Neural cell (in vitro differentiated cells): ENCODE results near the gene MPPED1. TPM values are rescaled to one million over a fixed set of nuclear protein-coding genes. Genes with fewer than 3 reads are reported as not detected.

Experiments
- H2AFZ ChIP-seq: fragments of 200-600, 300-800 bp; sonication (generic), shearing (Covaris generic); 2 replicates; pipeline ENCODE4 v1.6.0; 2014; ENCODE audit warnings: low read depth, mild to moderate bottlenecking, antibody characterized with exemption, low read length, moderate library complexity
- H3F3A ChIP-seq: fragments of 200-600 bp; shearing (Covaris generic); 2 replicates; pipeline ENCODE4 v1.6.1; 2016; ENCODE audit warnings: mild to moderate bottlenecking, moderate library complexity, mixed read lengths, antibody characterized with exemption, low read length; ENCODE audit not compliant: insufficient read depth, poor library complexity, severe bottlenecking
- H3K27ac ChIP-seq: fragments of 200-600, 300-800 bp; sonication (generic), shearing (Covaris generic); 2 replicates; pipeline ENCODE4 v1.5.1; 2014; ENCODE audit warnings: mild to moderate bottlenecking, low read length, moderate library complexity
- H3K27me3 ChIP-seq: fragments of 300-800, 200-600 bp; sonication (generic), shearing (Covaris generic); 2 replicates; pipeline ENCODE4 v1.6.0; 2014; ENCODE audit warnings: mild to moderate bottlenecking, low read depth, low read length, moderate library complexity; ENCODE audit not compliant: insufficient read depth
- H3K36me3 ChIP-seq: fragments of 300-800, 200-600 bp; sonication (generic), shearing (Covaris generic); 2 replicates; pipeline ENCODE4 v1.5.1; 2014; ENCODE audit warnings: mild to moderate bottlenecking, antibody characterized with exemption, low read length, moderate library complexity; ENCODE audit not compliant: insufficient read depth
- H3K4me2 ChIP-seq: fragments of 300-800, 200-600 bp; sonication (generic), shearing (Covaris generic); 2 replicates; pipeline ENCODE4 v1.6.0; 2014; ENCODE audit warnings: mild to moderate bottlenecking, low read length
- H3K4me3 ChIP-seq: fragments of 300-800, 200-600 bp; sonication (generic), shearing (Covaris generic); 2 replicates; pipeline ENCODE4 v1.5.1; 2014; ENCODE audit warnings: mild to moderate bottlenecking, low read length, moderate library complexity
- H3K79me2 ChIP-seq: fragments of 200-600 bp; shearing (Covaris generic); replicated peaks from 2 replicates; pipeline ENCODE4 v1.6.0; 2014; ENCODE audit warnings: mild to moderate bottlenecking, low read length, moderate library complexity; ENCODE audit not compliant: insufficient read depth
- H3K9ac ChIP-seq: fragments of 300-800, 200-600 bp; sonication (generic), shearing (Covaris generic); 2 replicates; pipeline ENCODE4 v1.6.1; 2016; ENCODE audit warnings: mild to moderate bottlenecking, low read length, mixed read lengths
- H3K9me2 ChIP-seq: fragments of 200-600 bp; shearing (Covaris generic); 2 replicates; pipeline ENCODE4 v1.6.1; 2016; ENCODE audit warnings: mild to moderate bottlenecking, low read length, mixed read lengths; ENCODE audit not compliant: insufficient read depth
- H3K9me3 ChIP-seq: fragments of 200-600, 300-800 bp; sonication (generic), shearing (Covaris generic); 2 replicates; pipeline ENCODE4 v1.6.1; 2016; ENCODE audit warnings: mild to moderate bottlenecking, mixed run types, low read length, moderate library complexity, mixed read lengths
- H4K20me1 ChIP-seq: fragments of 200-600 bp; shearing (Covaris generic); 2 replicates; pipeline ENCODE4 v1.6.1; 2016; ENCODE audit warnings: mild to moderate bottlenecking, mixed run types; ENCODE audit not compliant: insufficient read depth
- EP300 ChIP-seq: fragments of 450-650 bp; conservative IDR thresholded peaks from 2 replicates; pipeline ENCODE4 v1.6.1; 2014; ENCODE audit warnings: antibody characterized with exemption, mild to moderate bottlenecking, moderate library complexity; ENCODE audit not compliant: poor library complexity, severe bottlenecking
- EZH2 ChIP-seq: fragments of 200-600, 300-800 bp; shearing (Covaris generic), sonication (generic); IDR thresholded peaks from 2 replicates; pipeline ENCODE4 v1.6.1; 2014; ENCODE audit warnings: antibody characterized with exemption, low read length, borderline replicate concordance, mild to moderate bottlenecking; ENCODE audit not compliant: insufficient read depth, poor library complexity, severe bottlenecking
- MXI1 ChIP-seq: fragments of 450-650 bp; conservative IDR thresholded peaks from 2 replicates; pipeline ENCODE4 v1.6.1; 2014; ENCODE audit warnings: antibody characterized with exemption, mild to moderate bottlenecking; ENCODE audit not compliant: poor library complexity, severe bottlenecking
- POLR2AphosphoS5 ChIP-seq: IDR thresholded peaks from 2 replicates; pipeline ENCODE4 v1.6.1; 2012
- RAD21 ChIP-seq: fragments of 450-650 bp; conservative IDR thresholded peaks from 2 replicates; pipeline ENCODE4 v1.6.1; 2014; ENCODE audit warnings: antibody characterized with exemption, mild to moderate bottlenecking, moderate library complexity
- SMC3 ChIP-seq: fragments of 450-650 bp; conservative IDR thresholded peaks from 2 replicates; pipeline ENCODE4 v1.6.1; 2014; ENCODE audit warnings: antibody characterized with exemption, mild to moderate bottlenecking, moderate library complexity; ENCODE audit not compliant: poor library complexity
- TAF1 ChIP-seq: IDR thresholded peaks from 2 replicates; pipeline ENCODE4 v1.6.1; 2012; ENCODE audit warnings: low read depth
- polyA plus RNA-seq: library from polyadenylated mRNA; depleted of rRNA; stranded (reverse); fragments of >200 nt; gene quantifications from 2 replicates; pipeline ENCODE4 v1.2.3, GENCODE V29; 2014
- TF ChIP-seq, protein P1 (sequence below): IDR thresholded peaks from 2 replicates; pipeline ENCODE4 v1.6.1; 2012; ENCODE audit warnings: borderline replicate concordance
- TF ChIP-seq, protein P2 (sequence below): fragments of 450-650 bp; IDR thresholded peaks from 2 replicates; pipeline ENCODE4 v1.5.1; 2014; ENCODE audit warnings: antibody characterized with exemption, mild to moderate bottlenecking, moderate library complexity; ENCODE audit not compliant: poor library complexity, severe bottlenecking

MPPED1 gene
- polyA plus RNA-seq, 1 donor from 2014 or later: 33.4 TPM

DNA sequence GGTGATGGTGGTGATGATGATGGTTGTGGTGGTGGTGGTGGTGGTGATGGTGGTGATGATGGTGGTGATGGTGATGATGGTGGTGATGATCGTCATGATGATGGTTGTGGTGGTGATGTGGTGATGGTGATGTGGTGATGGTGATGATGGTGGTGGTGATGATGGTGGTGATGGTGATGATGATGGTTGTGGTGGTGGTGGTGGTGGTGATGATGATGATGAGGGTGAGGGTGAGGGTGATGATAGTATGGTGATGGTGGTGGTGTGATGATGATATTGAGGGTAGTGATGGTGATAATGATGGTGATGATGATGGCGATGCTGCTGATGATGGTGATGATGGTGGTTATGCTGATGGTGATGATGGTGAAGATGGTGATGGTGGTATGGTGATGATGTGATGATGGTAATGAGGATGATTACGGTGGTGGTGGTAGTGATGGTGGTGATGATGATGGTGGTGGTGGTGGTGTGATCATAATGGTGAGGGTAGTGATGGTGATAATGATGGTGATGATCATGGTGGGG lies 63.8 kb downstream of the MPPED1 start:
- no peaks in the 10 kb centered on the region for H3K79me2 ChIP-seq
- no peak overlapping the region for H3K9ac ChIP-seq
- no peak overlapping the region for H3K27ac ChIP-seq
- H3K27me3 ChIP-seq: no peaks in the 10 kb centered on the region
- no peaks in the 10 kb centered on the region for H3F3A ChIP-seq
- no peak overlapping the region for H2AFZ ChIP-seq
- H3K36me3 ChIP-seq: no peaks in the 10 kb centered on the region
- H3K9me3 ChIP-seq: no peaks in the 10 kb centered on the region
- no peak for TF ChIP-seq SMC3
- TF ChIP-seq RAD21: no peak
- no peak for TF ChIP-seq POLR2AphosphoS5
- no peak for TF ChIP-seq TAF1
- TF ChIP-seq, protein P1, sequence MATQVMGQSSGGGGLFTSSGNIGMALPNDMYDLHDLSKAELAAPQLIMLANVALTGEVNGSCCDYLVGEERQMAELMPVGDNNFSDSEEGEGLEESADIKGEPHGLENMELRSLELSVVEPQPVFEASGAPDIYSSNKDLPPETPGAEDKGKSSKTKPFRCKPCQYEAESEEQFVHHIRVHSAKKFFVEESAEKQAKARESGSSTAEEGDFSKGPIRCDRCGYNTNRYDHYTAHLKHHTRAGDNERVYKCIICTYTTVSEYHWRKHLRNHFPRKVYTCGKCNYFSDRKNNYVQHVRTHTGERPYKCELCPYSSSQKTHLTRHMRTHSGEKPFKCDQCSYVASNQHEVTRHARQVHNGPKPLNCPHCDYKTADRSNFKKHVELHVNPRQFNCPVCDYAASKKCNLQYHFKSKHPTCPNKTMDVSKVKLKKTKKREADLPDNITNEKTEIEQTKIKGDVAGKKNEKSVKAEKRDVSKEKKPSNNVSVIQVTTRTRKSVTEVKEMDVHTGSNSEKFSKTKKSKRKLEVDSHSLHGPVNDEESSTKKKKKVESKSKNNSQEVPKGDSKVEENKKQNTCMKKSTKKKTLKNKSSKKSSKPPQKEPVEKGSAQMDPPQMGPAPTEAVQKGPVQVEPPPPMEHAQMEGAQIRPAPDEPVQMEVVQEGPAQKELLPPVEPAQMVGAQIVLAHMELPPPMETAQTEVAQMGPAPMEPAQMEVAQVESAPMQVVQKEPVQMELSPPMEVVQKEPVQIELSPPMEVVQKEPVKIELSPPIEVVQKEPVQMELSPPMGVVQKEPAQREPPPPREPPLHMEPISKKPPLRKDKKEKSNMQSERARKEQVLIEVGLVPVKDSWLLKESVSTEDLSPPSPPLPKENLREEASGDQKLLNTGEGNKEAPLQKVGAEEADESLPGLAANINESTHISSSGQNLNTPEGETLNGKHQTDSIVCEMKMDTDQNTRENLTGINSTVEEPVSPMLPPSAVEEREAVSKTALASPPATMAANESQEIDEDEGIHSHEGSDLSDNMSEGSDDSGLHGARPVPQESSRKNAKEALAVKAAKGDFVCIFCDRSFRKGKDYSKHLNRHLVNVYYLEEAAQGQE: no peak
- TF ChIP-seq EP300: no peak
- TF ChIP-seq, protein P2, sequence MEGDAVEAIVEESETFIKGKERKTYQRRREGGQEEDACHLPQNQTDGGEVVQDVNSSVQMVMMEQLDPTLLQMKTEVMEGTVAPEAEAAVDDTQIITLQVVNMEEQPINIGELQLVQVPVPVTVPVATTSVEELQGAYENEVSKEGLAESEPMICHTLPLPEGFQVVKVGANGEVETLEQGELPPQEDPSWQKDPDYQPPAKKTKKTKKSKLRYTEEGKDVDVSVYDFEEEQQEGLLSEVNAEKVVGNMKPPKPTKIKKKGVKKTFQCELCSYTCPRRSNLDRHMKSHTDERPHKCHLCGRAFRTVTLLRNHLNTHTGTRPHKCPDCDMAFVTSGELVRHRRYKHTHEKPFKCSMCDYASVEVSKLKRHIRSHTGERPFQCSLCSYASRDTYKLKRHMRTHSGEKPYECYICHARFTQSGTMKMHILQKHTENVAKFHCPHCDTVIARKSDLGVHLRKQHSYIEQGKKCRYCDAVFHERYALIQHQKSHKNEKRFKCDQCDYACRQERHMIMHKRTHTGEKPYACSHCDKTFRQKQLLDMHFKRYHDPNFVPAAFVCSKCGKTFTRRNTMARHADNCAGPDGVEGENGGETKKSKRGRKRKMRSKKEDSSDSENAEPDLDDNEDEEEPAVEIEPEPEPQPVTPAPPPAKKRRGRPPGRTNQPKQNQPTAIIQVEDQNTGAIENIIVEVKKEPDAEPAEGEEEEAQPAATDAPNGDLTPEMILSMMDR: no peak
- TF ChIP-seq EZH2: no peak
- no peak for TF ChIP-seq MXI1
- H3K9me2 ChIP-seq: no peaks in the 10 kb centered on the region
- H4K20me1 ChIP-seq: no peaks in the 10 kb centered on the region
- no peak overlapping the region for H3K4me2 ChIP-seq
- H3K4me3 ChIP-seq: no peak overlapping the region

DNA sequence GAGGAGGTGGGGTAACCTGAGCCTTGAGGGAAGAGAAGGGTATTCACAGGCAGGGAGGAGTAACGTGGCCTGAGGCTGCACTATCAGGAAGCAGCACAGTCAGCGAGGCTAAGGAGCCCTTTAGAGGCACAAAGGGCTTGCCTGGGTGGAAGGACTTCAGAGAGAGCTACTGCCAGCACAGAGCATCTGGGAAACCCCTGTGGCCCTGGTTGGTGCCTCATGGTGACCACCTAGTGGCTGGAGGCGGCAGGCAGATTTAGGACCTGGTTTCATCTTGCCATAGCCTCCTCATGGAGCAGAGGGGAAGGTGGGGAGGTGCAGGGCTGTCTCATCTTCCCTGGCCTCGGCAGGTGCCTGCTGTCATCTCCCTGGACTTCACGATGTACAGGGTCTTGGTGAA lies 64.5 kb downstream of the MPPED1 start:
- Histone ChIP-seq H3K27ac (no peak overlapping the region), H3K79me2 (no peaks in the 10 kb centered on the region), H3K9me2 (no peaks in the 10 kb centered on the region), H3K9me3 (no peaks in the 10 kb centered on the region), H3K27me3 (no peaks in the 10 kb centered on the region), H4K20me1 (no peaks in the 10 kb centered on the region), H3K36me3 (no peaks in the 10 kb centered on the region), H3F3A (no peaks in the 10 kb centered on the region), H3K4me3 (no peak overlapping the region), H2AFZ (no peak overlapping the region), H3K4me2 (no peak overlapping the region), H3K9ac (no peak overlapping the region)
- no peak for TF ChIP-seq TAF1
- no peak for TF ChIP-seq SMC3
- no peak for TF ChIP-seq EZH2
- TF ChIP-seq RAD21: no peak
- TF ChIP-seq, protein P1: no peak
- TF ChIP-seq, protein P2: no peak
- no peak for TF ChIP-seq POLR2AphosphoS5
